ENCODE data around the gene HCST.

The HCST gene

DNA sequence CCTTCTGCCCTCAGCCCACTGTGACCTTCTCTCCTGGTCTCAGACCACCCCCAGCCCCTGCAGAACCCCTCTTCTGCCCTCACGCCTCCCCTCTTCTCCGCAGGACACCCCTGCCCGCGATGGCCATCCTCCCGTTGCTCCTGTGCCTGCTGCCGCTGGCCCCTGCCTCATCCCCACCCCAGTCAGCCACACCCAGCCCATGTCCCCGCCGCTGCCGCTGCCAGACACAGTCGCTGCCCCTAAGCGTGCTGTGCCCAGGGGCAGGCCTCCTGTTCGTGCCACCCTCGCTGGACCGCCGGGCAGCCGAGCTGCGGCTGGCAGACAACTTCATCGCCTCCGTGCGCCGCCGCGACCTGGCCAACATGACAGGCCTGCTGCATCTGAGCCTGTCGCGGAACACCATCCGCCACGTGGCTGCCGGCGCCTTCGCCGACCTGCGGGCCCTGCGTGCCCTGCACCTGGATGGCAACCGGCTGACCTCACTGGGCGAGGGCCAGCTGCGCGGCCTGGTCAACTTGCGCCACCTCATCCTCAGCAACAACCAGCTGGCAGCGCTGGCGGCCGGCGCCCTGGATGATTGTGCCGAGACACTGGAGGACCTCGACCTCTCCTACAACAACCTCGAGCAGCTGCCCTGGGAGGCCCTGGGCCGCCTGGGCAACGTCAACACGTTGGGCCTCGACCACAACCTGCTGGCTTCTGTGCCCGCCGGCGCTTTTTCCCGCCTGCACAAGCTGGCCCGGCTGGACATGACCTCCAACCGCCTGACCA, 37.2 kb downstream of the HCST start:
- no peak for DNase-seq

DNA sequence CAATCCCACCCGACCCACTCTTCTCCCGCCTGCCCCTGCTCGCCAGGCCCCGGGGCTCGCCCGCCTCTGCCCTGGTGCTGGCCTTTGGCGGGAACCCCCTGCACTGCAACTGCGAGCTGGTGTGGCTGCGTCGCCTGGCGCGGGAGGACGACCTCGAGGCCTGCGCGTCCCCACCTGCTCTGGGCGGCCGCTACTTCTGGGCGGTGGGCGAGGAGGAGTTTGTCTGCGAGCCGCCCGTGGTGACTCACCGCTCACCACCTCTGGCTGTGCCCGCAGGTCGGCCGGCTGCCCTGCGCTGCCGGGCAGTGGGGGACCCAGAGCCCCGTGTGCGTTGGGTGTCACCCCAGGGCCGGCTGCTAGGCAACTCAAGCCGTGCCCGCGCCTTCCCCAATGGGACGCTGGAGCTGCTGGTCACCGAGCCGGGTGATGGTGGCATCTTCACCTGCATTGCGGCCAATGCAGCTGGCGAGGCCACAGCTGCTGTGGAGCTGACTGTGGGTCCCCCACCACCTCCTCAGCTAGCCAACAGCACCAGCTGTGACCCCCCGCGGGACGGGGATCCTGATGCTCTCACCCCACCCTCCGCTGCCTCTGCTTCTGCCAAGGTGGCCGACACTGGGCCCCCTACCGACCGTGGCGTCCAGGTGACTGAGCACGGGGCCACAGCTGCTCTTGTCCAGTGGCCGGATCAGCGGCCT, 37.9 kb downstream of the HCST start:
- no peak for DNase-seq

DNA sequence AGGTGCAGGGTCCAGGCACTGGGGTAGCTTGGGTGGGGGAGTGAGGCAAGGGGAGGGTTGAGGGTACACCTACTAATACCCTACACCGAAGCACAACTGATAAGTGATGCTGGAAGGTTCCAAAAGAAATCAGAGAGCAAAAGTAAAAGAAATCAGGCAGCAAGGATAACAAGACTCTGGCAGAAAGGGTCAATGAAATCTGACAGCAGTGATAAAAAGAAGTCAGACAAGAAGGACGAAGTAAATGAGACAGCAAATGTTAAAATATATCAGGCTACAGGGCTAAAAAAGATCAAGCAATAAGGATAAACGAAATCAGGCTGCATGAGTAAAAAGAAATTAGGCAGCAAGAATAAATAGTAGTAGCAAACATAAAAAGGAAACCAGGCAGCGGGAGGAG, 38.5 kb downstream of the HCST start:
- DNase-seq = no peak

DNA sequence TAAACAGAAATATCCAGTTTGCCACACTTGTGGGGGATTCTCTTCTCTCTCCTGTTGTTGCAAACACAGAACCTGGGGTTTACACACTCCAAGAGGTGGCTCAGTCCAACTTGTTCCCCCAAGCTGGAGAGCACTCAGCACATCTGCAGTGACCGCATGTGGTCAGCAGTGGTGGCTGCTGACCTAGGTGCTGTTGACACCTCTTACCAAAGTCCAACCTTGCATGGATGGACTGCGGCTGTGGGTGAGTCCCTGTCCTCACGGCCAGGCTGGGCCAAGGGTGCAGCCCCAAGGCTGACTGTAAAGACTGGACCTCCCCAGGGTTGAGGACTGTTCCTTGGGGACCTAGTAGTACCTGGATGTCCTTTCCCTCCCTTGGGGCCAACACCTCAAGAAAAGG, 39.9 kb downstream of the HCST start:
- DNase-seq = no peak

DNA sequence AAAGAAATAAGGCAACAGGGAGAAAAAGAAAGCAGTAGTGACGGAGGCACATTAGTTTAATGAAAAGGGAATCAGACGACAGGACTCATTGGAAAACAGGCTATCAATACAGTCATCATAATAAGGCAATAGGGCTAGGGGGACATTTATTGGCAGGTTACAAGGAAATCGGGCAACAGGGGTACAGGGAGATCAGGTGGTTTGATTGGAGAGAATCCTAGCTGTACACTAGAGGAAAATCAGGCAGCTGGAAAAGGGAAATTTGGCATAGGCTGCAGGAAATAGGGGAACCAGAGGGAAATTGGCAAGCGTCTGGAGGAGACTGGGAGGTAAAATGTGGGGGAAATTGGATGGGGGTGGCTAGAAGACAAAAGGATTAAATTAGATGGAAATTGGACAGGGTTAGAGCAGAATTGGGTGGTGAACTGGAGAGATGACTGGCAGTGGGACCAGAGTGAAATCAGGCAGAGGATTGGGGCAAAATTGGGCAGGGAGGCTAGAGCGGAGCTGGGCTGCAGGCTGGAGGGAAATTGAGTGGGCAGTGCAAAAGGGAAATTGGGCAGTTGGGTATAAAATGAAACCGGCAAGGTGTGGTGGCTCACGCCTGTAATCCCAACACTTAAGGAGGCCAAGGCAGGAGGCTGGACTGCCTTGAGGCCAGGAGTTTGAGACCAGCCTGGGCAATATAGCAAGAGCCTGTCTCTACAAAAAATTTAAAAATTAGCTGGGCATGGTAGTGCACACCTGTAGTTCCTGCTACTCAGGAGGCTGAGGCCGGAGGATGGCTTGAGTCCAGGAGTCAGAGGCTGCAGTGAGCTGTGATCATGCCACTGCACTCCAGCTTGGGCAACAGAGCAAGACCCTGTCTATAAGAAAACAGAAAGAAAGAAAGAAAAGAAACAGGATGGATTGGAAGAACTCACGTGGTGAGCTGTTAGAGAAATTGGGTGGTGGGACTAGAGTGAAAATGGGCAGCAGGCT, 41.3 kb downstream of the HCST start:
- no peak for DNase-seq

DNA sequence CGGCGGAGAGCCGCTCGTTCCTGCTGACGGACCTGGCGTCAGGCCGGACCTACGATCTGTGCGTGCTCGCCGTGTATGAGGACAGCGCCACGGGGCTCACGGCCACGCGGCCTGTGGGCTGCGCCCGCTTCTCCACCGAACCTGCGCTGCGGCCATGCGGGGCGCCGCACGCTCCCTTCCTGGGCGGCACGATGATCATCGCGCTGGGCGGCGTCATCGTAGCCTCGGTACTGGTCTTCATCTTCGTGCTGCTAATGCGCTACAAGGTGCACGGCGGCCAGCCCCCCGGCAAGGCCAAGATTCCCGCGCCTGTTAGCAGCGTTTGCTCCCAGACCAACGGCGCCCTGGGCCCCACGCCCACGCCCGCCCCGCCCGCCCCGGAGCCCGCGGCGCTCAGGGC, 42.2 kb downstream of the HCST start:
- no peak for DNase-seq

DNA sequence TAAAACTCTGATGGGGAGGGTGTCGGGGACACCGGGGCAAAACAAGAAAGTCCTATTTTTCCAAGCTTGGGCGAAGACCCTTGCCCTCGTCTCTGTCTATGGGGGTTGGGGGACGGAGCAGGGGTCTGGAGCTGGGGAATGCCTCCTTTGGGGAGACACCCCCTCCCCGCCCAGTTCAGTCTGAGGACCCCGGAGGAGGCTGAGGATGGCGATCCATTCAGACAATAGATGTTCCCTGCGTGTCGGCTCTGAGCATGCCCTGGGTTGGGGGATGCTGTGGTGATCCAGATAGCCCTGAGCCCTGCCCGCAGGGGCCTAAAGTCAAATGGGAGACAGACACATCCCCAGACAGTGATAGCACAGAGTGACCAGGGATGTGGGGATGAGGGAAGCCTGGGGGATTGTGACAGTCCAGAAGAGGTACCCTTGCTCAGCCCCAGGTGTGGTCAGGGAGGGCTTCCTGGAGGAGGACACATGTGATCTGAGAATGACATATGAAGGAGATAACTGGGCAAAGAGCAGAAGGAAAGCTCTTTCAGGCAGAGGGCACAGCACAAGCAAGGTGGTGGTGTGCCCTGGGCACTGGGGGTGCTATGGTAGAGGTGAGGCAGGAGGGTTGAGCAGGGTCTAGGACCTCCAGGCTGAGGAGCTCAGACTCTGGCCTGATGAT, 42.9 kb downstream of the HCST start:
- DNase-seq = no peak

DNA sequence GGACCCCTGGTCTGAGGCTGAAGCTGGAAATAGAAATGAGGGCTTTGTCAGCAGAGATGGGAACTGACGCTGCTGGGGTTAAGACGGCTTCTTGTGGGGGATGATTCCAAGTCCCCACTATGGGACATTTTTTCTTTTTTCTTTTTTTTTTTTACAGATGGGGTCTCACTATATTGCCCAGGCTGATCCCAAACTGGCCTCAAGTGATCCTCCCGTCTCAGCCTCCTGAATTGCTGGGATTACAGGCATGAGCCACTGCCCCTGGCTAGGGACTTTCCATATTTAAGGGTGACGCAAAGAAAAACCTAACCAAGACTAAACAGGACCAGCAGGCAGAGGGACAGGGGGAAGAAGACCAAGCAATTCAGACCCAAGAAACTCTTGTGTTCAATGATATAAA, 43.9 kb downstream of the HCST start:
- DNase-seq = no peak

DNA sequence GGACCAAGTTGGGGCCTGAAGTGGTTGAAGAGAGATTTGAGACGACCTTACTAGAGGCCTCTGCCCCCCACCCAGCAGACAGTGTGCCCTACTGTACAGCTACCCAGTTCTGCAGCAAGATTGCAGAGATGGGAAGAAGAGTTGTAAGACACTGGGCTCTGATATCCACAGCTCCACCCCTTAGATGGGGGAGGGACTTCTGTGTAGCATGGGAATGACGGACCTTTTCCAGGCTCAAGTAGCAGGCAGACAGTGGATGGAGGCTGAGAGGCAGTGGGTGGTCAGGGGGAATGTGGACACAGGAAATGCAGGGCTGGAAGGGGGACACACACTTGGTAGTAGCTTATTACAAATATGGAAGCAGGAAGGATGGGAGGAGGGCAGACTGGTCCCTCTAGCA, 46.8 kb downstream of the HCST start:
- no peak for DNase-seq
